ENCODE measurements around the gene ADAR. TPM values are rescaled to one million over a fixed set of nuclear protein-coding genes. Genes with fewer than 3 reads are reported as not detected.

ADAR gene
- total and polyA plus RNA-seq, 2 experiments from 2014 or later, result 96.4 to 188 TPM

GRCh38 chr1:154641534-154641933, 33.5 kb upstream of the ADAR start (continued):
- TF ChIP-seq, protein P1, sequence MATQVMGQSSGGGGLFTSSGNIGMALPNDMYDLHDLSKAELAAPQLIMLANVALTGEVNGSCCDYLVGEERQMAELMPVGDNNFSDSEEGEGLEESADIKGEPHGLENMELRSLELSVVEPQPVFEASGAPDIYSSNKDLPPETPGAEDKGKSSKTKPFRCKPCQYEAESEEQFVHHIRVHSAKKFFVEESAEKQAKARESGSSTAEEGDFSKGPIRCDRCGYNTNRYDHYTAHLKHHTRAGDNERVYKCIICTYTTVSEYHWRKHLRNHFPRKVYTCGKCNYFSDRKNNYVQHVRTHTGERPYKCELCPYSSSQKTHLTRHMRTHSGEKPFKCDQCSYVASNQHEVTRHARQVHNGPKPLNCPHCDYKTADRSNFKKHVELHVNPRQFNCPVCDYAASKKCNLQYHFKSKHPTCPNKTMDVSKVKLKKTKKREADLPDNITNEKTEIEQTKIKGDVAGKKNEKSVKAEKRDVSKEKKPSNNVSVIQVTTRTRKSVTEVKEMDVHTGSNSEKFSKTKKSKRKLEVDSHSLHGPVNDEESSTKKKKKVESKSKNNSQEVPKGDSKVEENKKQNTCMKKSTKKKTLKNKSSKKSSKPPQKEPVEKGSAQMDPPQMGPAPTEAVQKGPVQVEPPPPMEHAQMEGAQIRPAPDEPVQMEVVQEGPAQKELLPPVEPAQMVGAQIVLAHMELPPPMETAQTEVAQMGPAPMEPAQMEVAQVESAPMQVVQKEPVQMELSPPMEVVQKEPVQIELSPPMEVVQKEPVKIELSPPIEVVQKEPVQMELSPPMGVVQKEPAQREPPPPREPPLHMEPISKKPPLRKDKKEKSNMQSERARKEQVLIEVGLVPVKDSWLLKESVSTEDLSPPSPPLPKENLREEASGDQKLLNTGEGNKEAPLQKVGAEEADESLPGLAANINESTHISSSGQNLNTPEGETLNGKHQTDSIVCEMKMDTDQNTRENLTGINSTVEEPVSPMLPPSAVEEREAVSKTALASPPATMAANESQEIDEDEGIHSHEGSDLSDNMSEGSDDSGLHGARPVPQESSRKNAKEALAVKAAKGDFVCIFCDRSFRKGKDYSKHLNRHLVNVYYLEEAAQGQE (IDR thresholded peaks at IDR 0.05; ENCODE audit: unreplicated experiment), result no peak
- no peak for TF ChIP-seq ZNF114 (CRISPR knock-in tag; IDR thresholded peaks at IDR 0.05)

DNA sequence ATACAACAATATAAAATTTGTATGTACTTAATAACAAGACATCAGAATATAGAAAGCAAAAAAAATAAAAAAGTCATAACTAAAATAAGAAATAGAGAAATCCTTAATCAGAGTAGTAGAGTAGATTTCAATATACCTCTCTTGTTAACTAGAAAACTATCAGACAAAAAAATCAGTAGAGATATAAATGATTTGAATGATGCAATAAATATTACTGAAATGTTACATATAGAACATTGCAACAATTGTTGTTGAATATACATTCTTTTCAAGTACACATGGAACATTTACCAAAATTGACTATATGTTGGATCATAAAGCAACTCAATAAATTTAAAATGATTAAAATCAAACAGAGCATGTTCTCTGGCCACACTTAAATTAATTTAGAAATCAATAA, 31.9 kb upstream of the ADAR start:
- H3F3A ChIP-seq (replicated peaks; ENCODE audit: low read depth), result no peaks in the 10 kb centered on the region
- no peak overlapping the region for H3K4me2 ChIP-seq
- H3K4me1 Mint-ChIP-seq, result no peaks in the 10 kb centered on the region; the same call in 2 of the 3 replicates
- no peaks in the 10 kb centered on the region; the same call in 2 of the 3 replicates for H3K36me3 Mint-ChIP-seq (ENCODE audit: low read depth)
- H3K27me3 Mint-ChIP-seq (ENCODE audit: insufficient read depth, low read depth, poor library complexity), result peaks cover 7% of the 10 kb centered on the region
- DNase-seq (ENCODE audit: low spot score), result no peak
- H3K4me3 ChIP-seq, result no peak overlapping the region
- H3K9me2 ChIP-seq (ENCODE audit: insufficient read depth), result no peaks in the 10 kb centered on the region; the same call in 1 of the 2 replicates
- no peak overlapping the region for H3K27ac ChIP-seq (ENCODE audit: low read depth)
- H3K27ac Mint-ChIP-seq, result no peak overlapping the region
- H2AFZ ChIP-seq, result no peak overlapping the region
- H4K20me1 ChIP-seq (replicated peaks; ENCODE audit: insufficient read depth), result no peaks in the 10 kb centered on the region
- H3K4me3 Mint-ChIP-seq, result no peak overlapping the region
- no peak for ATAC-seq
- no peaks in the 10 kb centered on the region for H3K79me2 ChIP-seq (replicated peaks; ENCODE audit: insufficient read depth)
- no peaks in the 10 kb centered on the region for H3K27me3 ChIP-seq (ENCODE audit: insufficient read depth)
- no peaks in the 10 kb centered on the region for H3K36me3 ChIP-seq (ENCODE audit: insufficient read depth)
- peaks cover 12% of the 10 kb centered on the region; the same call in 2 of the 3 replicates for H3K9me3 Mint-ChIP-seq
- H3K4me1 ChIP-seq (ENCODE audit: insufficient read depth), result no peaks in the 10 kb centered on the region
- TF ChIP-seq, protein P2, sequence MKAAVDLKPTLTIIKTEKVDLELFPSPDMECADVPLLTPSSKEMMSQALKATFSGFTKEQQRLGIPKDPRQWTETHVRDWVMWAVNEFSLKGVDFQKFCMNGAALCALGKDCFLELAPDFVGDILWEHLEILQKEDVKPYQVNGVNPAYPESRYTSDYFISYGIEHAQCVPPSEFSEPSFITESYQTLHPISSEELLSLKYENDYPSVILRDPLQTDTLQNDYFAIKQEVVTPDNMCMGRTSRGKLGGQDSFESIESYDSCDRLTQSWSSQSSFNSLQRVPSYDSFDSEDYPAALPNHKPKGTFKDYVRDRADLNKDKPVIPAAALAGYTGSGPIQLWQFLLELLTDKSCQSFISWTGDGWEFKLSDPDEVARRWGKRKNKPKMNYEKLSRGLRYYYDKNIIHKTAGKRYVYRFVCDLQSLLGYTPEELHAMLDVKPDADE (IDR thresholded peaks at IDR 0.05), result no peak
- TF ChIP-seq ZNF114 (CRISPR knock-in tag; IDR thresholded peaks at IDR 0.05), result no peak
- TF ChIP-seq, protein P1 (IDR thresholded peaks at IDR 0.05; ENCODE audit: unreplicated experiment), result no peak
- TF ChIP-seq JUNB (IDR thresholded peaks at IDR 0.05; ENCODE audit: unreplicated experiment), result no peak
- TF ChIP-seq ZNF331 (CRISPR knock-in tag; IDR thresholded peaks at IDR 0.05; ENCODE audit: low read depth), result no peak
- no peak for TF ChIP-seq ZNF462 (CRISPR knock-in tag; IDR thresholded peaks at IDR 0.05)
- TF ChIP-seq POLR2AphosphoS5 (IDR thresholded peaks at IDR 0.05; ENCODE audit: low read depth), result no peak
- no peak for TF ChIP-seq NANOG (IDR thresholded peaks at IDR 0.05; ENCODE audit: borderline replicate concordance)
- TF ChIP-seq STAT1 (IDR thresholded peaks at IDR 0.05; ENCODE audit: unreplicated experiment), result no peak
- no peak for TF ChIP-seq CREB1 (CRISPR knock-in tag; IDR thresholded peaks at IDR 0.05; ENCODE audit: low read depth)

Measured in GM23338 (cell line).